Measurements from ENCODE around the gene ZCCHC7.

Gene ZCCHC7

DNA sequence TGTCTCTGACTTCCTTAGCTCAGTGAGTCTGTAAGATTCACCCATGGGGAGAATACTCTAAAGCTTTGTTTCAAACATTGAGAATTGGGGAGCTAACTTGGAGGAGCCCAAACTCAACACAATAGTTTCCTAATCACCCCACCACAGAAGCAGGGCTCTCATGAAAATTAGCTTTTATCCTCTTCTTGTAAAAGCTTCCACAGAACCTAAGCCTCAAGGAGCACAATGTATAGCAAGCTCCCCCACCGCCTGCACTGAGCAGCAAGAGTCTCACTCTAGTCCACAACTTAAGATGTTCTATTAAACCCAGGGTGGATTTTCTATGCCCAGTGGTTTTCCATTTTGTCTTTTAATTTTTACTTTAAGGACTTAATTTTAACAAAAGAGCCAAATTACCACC is 253.2 kb downstream of the ZCCHC7 start:
- peaks cover 0 to 15% of the 10 kb centered on the region in 2 donors for H3K4me1 ChIP-seq (ENCODE audit: control insufficient read depth in 1 of 2, insufficient read depth in 2 of 2, low read length in 2 of 2)
- H3K9ac ChIP-seq (ENCODE audit: low read depth in 1 of 2, low read length in 2 of 2), result no peak overlapping the region
- no peak overlapping the region for H3K4me3 ChIP-seq (ENCODE audit: low read depth in 1 of 2, low read length in 2 of 2)
- no peaks in the 10 kb centered on the region for H3K36me3 ChIP-seq (ENCODE audit: control insufficient read depth in 1 of 2, insufficient read depth in 2 of 2, low read length in 2 of 2)
- H3K27ac ChIP-seq (ENCODE audit: low read depth, low read length), result no peak overlapping the region
- no peaks in the 10 kb centered on the region for H3K9me3 ChIP-seq (ENCODE audit: control insufficient read depth in 1 of 2, low read length in 2 of 2)
- H3K27me3 ChIP-seq (ENCODE audit: control insufficient read depth in 1 of 2, insufficient read depth in 2 of 2, low read length in 2 of 2), result peaks cover 2 to 6% of the 10 kb centered on the region in 2 donors

DNA sequence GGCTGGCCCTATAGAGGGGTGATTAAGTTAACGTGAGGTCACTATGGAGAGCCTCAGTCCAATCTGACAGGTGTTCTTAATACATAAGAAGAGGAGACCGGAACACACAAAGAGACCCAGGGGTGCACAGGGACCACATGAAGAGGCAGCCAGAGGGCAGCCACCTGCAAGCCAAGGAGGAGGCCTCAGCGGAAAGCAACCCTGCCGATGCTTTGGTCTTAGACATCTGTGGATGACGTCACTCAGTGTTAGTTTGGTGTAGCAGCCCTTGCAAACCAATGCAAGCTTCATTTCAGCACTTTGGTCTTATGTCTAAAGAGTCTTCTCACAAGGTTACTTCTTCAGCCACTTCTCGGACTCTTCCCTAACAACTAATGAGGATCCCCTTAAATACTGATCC is 254.5 kb downstream of the ZCCHC7 start:
- Histone ChIP-seq H3K27me3 (ENCODE audit: control insufficient read depth in 1 of 2, insufficient read depth in 2 of 2, low read length in 2 of 2) (peaks cover 2 to 8% of the 10 kb centered on the region in 2 donors), H3K27ac (ENCODE audit: low read depth, low read length) (no peak overlapping the region), H3K9ac (ENCODE audit: low read depth in 1 of 2, low read length in 2 of 2) (no peak overlapping the region), H3K9me3 (ENCODE audit: control insufficient read depth in 1 of 2, low read length in 2 of 2) (no peaks in the 10 kb centered on the region), H3K4me3 (ENCODE audit: low read depth in 1 of 2, low read length in 2 of 2) (no peak overlapping the region), H3K36me3 (ENCODE audit: control insufficient read depth in 1 of 2, insufficient read depth in 2 of 2, low read length in 2 of 2) (no peaks in the 10 kb centered on the region), H3K4me1 (ENCODE audit: control insufficient read depth in 1 of 2, insufficient read depth in 2 of 2, low read length in 2 of 2) (peaks cover 0 to 15% of the 10 kb centered on the region in 2 donors)

- Histone ChIP-seq H3K36me3 (ENCODE audit: control insufficient read depth in 1 of 2, insufficient read depth in 2 of 2, low read length in 2 of 2) (no peaks in the 10 kb centered on the region), H3K27me3 (ENCODE audit: control insufficient read depth in 1 of 2, insufficient read depth in 2 of 2, low read length in 2 of 2) (peaks cover 2 to 8% of the 10 kb centered on the region in 2 donors), H3K27ac (ENCODE audit: low read depth, low read length) (no peak overlapping the region), H3K9ac (ENCODE audit: low read depth in 1 of 2, low read length in 2 of 2) (no peak overlapping the region), H3K4me3 (ENCODE audit: low read depth in 1 of 2, low read length in 2 of 2) (no peak overlapping the region), H3K9me3 (ENCODE audit: control insufficient read depth in 1 of 2, low read length in 2 of 2) (no peaks in the 10 kb centered on the region), H3K4me1 (ENCODE audit: control insufficient read depth in 1 of 2, insufficient read depth in 2 of 2, low read length in 2 of 2) (peaks cover 0 to 2% of the 10 kb centered on the region in 2 donors)
Observed at GRCh38 chr9:37377688-37378612, 257.6 kb downstream of the ZCCHC7 start.

- H3K36me3 ChIP-seq (ENCODE audit: control insufficient read depth in 1 of 2, insufficient read depth in 2 of 2, low read length in 2 of 2), result no peaks in the 10 kb centered on the region
- peaks cover 2 to 8% of the 10 kb centered on the region in 2 donors for H3K27me3 ChIP-seq (ENCODE audit: control insufficient read depth in 1 of 2, insufficient read depth in 2 of 2, low read length in 2 of 2)
- H3K27ac ChIP-seq (ENCODE audit: low read depth, low read length), result no peak overlapping the region
- no peaks in the 10 kb centered on the region for H3K9me3 ChIP-seq (ENCODE audit: control insufficient read depth in 1 of 2, low read length in 2 of 2)
- H3K4me1 ChIP-seq (ENCODE audit: control insufficient read depth in 1 of 2, insufficient read depth in 2 of 2, low read length in 2 of 2), result peaks cover 0 to 7% of the 10 kb centered on the region in 2 donors
- H3K9ac ChIP-seq (ENCODE audit: low read depth in 1 of 2, low read length in 2 of 2), result no peak overlapping the region
- H3K4me3 ChIP-seq (ENCODE audit: low read depth in 1 of 2, low read length in 2 of 2), result no peak overlapping the region
Observed at GRCh38 chr9:37378613-37379004, 258.2 kb downstream of the ZCCHC7 start.

GRCh38 chr9:37379835-37380234 is 259.5 kb downstream of the ZCCHC7 start:
- H3K27ac ChIP-seq (ENCODE audit: low read depth, low read length), result no peak overlapping the region
- H3K9ac ChIP-seq (ENCODE audit: low read depth in 1 of 2, low read length in 2 of 2), result no peak overlapping the region
- no peak overlapping the region for H3K4me3 ChIP-seq (ENCODE audit: low read depth in 1 of 2, low read length in 2 of 2)
- no peaks in the 10 kb centered on the region for H3K36me3 ChIP-seq (ENCODE audit: control insufficient read depth in 1 of 2, insufficient read depth in 2 of 2, low read length in 2 of 2)
- H3K27me3 ChIP-seq (ENCODE audit: control insufficient read depth in 1 of 2, insufficient read depth in 2 of 2, low read length in 2 of 2), result peaks cover 2 to 8% of the 10 kb centered on the region in 2 donors
- no peaks in the 10 kb centered on the region for H3K9me3 ChIP-seq (ENCODE audit: control insufficient read depth in 1 of 2, low read length in 2 of 2)
- peaks cover 0 to 7% of the 10 kb centered on the region in 2 donors for H3K4me1 ChIP-seq (ENCODE audit: control insufficient read depth in 1 of 2, insufficient read depth in 2 of 2, low read length in 2 of 2)

DNA sequence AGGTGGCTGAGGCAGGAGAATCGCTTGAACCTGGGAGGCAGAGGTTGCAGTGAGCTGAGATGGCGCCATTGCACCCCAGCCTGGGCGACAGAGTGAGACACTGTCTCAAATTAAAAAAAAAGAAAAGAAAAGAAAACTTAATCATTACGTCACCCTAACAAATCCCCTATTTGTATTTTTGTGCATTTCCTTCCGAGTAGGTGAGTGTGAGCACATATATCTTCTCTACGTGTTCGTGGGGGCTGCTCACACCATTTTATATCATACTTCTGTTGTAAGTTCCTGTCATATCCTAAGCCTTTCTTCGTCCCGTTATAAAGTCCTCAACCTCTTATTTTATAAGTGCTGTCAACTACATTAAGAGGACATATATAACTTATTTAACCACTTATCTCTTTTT is 260.2 kb downstream of the ZCCHC7 start:
- H3K27me3 ChIP-seq (ENCODE audit: control insufficient read depth in 1 of 2, insufficient read depth in 2 of 2, low read length in 2 of 2), result peaks cover 2 to 8% of the 10 kb centered on the region in 2 donors
- peaks cover 0 to 7% of the 10 kb centered on the region in 2 donors for H3K4me1 ChIP-seq (ENCODE audit: control insufficient read depth in 1 of 2, insufficient read depth in 2 of 2, low read length in 2 of 2)
- no peak overlapping the region for H3K4me3 ChIP-seq (ENCODE audit: low read depth in 1 of 2, low read length in 2 of 2)
- H3K27ac ChIP-seq (ENCODE audit: low read depth, low read length), result no peak overlapping the region
- no peaks in the 10 kb centered on the region for H3K9me3 ChIP-seq (ENCODE audit: control insufficient read depth in 1 of 2, low read length in 2 of 2)
- no peak overlapping the region for H3K9ac ChIP-seq (ENCODE audit: low read depth in 1 of 2, low read length in 2 of 2)
- H3K36me3 ChIP-seq (ENCODE audit: control insufficient read depth in 1 of 2, insufficient read depth in 2 of 2, low read length in 2 of 2), result no peaks in the 10 kb centered on the region

GRCh38 chr9:37381094-37381741 is 260.8 kb downstream of the ZCCHC7 start:
- H3K4me1 ChIP-seq (ENCODE audit: control insufficient read depth in 1 of 2, insufficient read depth in 2 of 2, low read length in 2 of 2), result peaks cover 0 to 7% of the 10 kb centered on the region in 2 donors
- H3K36me3 ChIP-seq (ENCODE audit: control insufficient read depth in 1 of 2, insufficient read depth in 2 of 2, low read length in 2 of 2), result no peaks in the 10 kb centered on the region

DNA sequence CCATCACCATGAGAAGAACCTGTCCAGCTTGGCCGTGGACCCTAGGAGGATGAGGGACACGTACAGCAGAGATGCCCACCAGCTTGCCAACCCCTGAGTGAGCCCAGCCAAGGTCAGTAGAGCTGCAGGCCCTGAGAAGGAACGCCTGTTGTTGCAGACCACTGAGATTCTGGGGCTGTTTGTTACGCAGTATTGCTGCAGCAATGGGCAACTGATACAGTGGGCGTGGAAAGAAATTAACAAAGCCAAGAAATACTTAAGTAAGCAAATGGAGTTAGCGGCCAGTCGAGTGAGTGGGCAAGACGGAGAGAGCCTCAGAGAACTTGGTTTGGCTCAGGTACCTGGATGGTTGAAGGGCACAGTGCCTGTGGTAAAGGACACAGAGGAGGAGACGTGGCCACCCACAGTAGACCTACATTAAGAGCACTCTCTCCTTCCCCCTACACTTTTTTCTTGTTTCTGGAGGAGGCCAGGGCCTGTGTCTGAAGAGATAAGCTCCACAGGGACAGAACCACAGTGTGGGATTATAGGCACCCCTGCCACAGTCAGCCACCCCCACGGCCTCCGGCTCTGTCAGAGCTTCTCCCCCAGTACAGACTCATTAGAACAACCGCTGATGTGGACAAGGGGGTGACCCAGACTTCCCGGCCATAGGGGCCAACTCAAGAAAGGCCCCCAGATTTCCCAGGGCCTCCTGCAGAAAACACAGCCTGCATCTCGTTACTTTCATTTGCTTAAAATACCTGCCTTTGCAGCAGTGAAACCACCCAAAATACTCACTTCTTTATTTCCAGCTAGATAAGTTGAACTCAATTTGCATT is 262.0 kb downstream of the ZCCHC7 start:
- Histone ChIP-seq H3K27ac (ENCODE audit: low read depth, low read length) (no peak overlapping the region), H3K27me3 (ENCODE audit: control insufficient read depth in 1 of 2, insufficient read depth in 2 of 2, low read length in 2 of 2) (peaks cover 0 to 4% of the 10 kb centered on the region in 2 donors), H3K9ac (ENCODE audit: low read depth in 1 of 2, low read length in 2 of 2) (no peak overlapping the region), H3K4me3 (ENCODE audit: low read depth in 1 of 2, low read length in 2 of 2) (no peak overlapping the region), H3K4me1 (ENCODE audit: control insufficient read depth in 1 of 2, insufficient read depth in 2 of 2, low read length in 2 of 2) (peaks cover 0 to 7% of the 10 kb centered on the region in 2 donors), H3K36me3 (ENCODE audit: control insufficient read depth in 1 of 2, insufficient read depth in 2 of 2, low read length in 2 of 2) (no peaks in the 10 kb centered on the region), H3K9me3 (ENCODE audit: control insufficient read depth in 1 of 2, low read length in 2 of 2) (no peaks in the 10 kb centered on the region)

More at GRCh38 chr9:37381094-37381741, 260.8 kb downstream of the ZCCHC7 start:
- peaks cover 2 to 8% of the 10 kb centered on the region in 2 donors for H3K27me3 ChIP-seq (ENCODE audit: control insufficient read depth in 1 of 2, insufficient read depth in 2 of 2, low read length in 2 of 2)
- H3K9ac ChIP-seq (ENCODE audit: low read depth in 1 of 2, low read length in 2 of 2), result no peak overlapping the region
- no peak overlapping the region for H3K4me3 ChIP-seq (ENCODE audit: low read depth in 1 of 2, low read length in 2 of 2)
- H3K9me3 ChIP-seq (ENCODE audit: control insufficient read depth in 1 of 2, low read length in 2 of 2), result no peaks in the 10 kb centered on the region
- no peak overlapping the region for H3K27ac ChIP-seq (ENCODE audit: low read depth, low read length)

DNA sequence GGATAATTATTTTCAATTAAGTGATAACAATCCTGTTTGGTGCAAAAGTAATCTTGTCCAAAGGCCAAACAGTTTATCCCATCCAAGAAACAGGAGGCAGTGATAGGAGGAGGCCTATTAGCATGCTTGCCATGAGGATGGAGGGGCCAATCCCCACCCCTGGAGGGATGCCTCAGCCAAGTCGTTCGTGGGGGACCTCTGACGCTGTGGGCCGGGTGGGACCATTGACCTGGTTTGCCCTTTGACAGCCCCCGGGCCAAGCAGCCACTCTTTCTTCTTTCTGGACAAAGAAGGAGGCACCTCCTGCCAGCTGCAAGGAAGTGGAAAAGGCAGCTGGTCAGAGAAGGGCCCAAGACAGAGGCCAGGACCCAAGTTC is 262.6 kb downstream of the ZCCHC7 start:
- H3K27ac ChIP-seq (ENCODE audit: low read depth, low read length), result no peak overlapping the region
- H3K4me1 ChIP-seq (ENCODE audit: control insufficient read depth in 1 of 2, insufficient read depth in 2 of 2, low read length in 2 of 2), result peaks cover 0 to 7% of the 10 kb centered on the region in 2 donors
- H3K27me3 ChIP-seq (ENCODE audit: control insufficient read depth in 1 of 2, insufficient read depth in 2 of 2, low read length in 2 of 2), result peaks cover 0 to 4% of the 10 kb centered on the region in 2 donors
- H3K9ac ChIP-seq (ENCODE audit: low read depth in 1 of 2, low read length in 2 of 2), result no peak overlapping the region
- H3K4me3 ChIP-seq (ENCODE audit: low read depth in 1 of 2, low read length in 2 of 2), result no peak overlapping the region
- H3K9me3 ChIP-seq (ENCODE audit: control insufficient read depth in 1 of 2, low read length in 2 of 2), result no peaks in the 10 kb centered on the region
- no peaks in the 10 kb centered on the region for H3K36me3 ChIP-seq (ENCODE audit: control insufficient read depth in 1 of 2, insufficient read depth in 2 of 2, low read length in 2 of 2)

All from duodenal mucosa (tissue), 2 donors.